GM19239 (cell line): Measurements from ENCODE around the gene C5orf34.
A peak's percentile ranks its signal among the peaks of the same experiment; 100 is the strongest.
"Not testable (repeated sequence)": the region's sequence is repeated elsewhere in the genome, so short reads cannot be mapped to it uniquely, and the experiment has no call there.

ENCODE experiments used
- DNase-seq: peaks from one replicate; pipeline ENCODE4 v3.0.0; 2011; ENCODE audit warnings: low spot score; ENCODE audit not compliant: insufficient read length
- FAIRE-seq: peaks from 2 replicates; lab custom pipeline; 2011; peaks lifted over from hg19 to GRCh38; lab: Jason Lieb, UNC

Gene C5orf34, protein sequence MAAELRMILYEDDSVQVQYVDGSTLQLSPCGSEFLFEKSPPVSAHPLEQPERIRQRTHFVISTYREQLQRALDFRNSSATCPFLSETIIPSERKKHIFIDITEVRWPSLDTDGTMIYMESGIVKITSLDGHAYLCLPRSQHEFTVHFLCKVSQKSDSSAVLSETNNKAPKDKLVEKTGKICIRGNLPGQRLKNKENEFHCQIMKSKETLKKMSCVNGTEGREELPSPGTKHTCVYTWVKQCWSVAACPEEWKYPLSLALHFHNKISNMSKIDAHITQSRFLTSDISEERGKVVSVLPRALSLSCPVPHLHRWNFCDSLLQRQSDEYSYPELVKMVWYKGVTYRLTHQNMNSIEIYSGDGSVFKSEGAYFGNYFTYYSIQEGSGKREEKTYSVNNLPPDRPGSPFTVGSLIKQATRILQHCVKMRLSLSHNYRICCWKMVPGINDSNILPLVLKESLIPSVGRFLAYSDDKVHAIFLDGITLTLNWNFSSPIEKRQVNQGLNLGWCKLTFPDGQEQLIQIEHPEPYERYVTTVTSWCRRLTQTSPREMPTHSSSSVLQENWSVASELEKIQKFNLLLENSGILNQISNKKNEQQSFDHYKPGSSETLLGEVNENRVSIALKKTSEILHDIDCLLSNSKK

DNA sequence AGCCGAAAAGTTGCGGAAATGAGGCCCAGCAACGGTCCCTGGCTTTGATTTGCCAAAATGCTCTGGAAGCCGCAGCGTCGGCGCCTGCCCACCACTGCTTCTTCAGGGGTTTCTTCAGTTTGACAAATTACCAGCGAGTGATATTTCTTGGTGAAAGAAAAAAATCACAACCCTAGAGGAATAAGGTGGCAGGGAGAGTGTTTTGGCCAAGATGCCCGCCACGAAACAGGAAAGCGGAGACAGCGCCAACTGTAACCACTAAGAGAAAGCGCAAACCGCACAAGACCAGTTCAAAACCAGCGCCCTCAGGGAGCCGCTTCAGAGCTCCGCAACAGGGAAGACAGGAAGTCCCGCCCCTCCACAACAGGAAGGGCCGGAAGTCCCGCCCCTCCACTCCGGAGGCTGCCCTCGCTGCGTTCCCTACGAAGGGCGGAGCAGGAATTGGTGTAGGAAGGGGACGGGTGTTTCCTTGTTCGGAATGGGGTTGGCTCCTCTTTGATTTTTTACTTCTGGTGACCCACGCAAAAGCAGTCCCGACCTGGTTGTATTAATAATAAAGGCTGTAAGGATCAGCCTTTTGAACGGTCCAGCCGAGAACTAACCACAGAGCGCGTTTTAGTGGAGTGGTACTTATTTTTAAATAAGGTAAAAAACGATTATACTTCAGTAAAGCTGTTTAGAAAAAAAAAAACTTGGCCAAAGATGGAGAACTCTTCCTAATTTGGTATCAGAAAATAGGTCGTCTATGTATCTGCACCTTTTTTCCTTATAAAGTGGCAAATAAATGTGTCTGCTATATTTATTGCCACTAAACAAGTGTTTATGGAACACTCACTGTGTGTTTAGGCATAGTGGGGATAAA, at the start of gene C5orf34:
TSS of gene C5orf34 (minus strand) at position 333 of the 862 bp plus-strand sequence. CDS start 5,809 bp downstream, outside the sequence.
- FAIRE-seq, result peak; percentile 93
- DNase-seq, result peak; percentile 97

GRCh38 chr5:43564289-43564850, 49.4 kb upstream of the C5orf34 start:
- no peak for FAIRE-seq
- DNase-seq, result no peak

- no peak for FAIRE-seq
- no peak for DNase-seq
These were observed 48.4 kb upstream of the C5orf34 start for GRCh38 chr5:43563321-43563720.

- DNase-seq (no peak), FAIRE-seq (no peak)
These were observed 46.4 kb upstream of the C5orf34 start for GRCh38 chr5:43561356-43561755.

GRCh38 chr5:43560128-43560527, 45.2 kb upstream of the C5orf34 start:
- FAIRE-seq, result no peak
- DNase-seq, result no peak

DNA sequence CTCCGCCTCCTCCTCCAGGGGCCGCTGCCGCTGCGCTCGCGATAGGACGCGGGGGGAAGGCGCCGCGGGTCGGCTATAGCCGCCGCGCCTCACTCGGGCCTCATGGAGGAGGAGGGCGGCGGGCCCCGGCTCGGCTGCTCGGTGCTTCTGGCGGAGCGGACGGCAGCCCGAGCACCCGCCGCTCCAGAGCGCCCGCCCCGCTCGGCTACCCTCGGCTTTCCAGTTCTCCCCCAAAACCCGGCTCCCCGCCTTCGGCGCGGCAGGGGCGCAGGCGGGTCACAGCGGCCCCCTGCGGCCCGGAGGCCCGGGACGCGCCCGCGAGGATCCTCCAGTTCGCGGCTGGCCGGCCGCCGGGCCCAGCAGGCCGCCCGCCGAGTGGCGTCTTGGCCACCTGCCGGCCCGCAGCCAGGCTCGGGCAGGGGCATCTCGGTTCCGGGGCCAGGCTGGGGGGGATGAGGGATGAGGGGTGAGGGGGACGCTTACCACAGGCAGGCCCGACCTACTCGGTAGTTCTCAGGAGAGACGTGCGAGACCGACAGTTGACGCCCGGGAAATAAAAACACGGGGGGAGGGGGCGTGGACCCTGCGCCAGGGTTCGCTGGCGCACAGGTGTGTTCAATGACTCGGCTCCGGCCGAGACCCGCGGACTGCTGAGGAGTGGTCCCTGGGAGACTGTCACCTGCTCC, 42.1 kb upstream of the C5orf34 start, which contains the start of gene PAIP1:
TSS of gene PAIP1 (minus strand) at position 221 of the 686 bp plus-strand sequence. CDS start 231 bp downstream, outside the sequence.
- DNase-seq (peak; percentile 79), FAIRE-seq (peak; percentile 87)

- FAIRE-seq, DNase-seq: not testable (repeated sequence)
These were observed 41.6 kb upstream of the C5orf34 start for GRCh38 chr5:43556607-43556856.

- FAIRE-seq, result peak; percentile 78
- peak; percentile 14 for DNase-seq
These were observed 41.1 kb upstream of the C5orf34 start for GRCh38 chr5:43555895-43556606.

DNA sequence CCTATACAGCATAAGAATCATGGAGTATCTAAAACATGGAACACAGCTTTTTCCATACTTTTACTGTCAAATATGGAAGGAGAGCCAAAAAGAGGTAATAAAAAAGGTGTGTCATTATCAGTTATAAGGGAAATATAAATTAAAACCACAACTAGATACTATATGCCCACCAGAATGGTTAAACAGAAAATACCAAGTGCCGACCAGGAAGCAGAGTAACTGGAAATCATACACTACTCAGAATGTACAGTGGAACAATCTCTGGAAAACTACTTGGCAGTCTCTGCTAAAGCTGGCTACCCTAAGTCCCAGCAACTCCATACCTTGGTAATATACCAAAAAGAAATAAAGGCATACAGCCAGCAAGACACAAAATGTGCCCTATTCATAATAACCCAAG, 39.5 kb upstream of the C5orf34 start:
- no peak for DNase-seq
- no peak for FAIRE-seq

DNA sequence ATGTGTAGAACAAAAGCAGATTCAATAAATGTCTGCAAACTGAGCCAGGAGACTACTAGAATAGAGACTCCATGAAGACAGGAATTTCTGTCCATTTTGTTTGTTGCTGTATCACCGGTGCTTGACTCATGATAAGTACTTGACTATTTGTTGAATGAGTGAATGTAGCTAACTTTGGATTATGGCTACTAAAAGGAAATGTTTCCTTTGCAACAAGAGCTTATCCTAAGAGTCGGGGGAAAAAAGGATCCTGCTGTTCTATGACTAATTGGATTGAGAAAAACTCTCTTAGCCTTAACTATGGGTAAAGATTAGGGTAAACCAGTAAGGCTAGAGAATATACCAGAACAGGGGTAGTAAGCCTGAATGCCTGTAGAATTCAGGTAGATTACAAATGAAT, 38.4 kb upstream of the C5orf34 start:
- no peak for FAIRE-seq
- DNase-seq, result no peak

DNA sequence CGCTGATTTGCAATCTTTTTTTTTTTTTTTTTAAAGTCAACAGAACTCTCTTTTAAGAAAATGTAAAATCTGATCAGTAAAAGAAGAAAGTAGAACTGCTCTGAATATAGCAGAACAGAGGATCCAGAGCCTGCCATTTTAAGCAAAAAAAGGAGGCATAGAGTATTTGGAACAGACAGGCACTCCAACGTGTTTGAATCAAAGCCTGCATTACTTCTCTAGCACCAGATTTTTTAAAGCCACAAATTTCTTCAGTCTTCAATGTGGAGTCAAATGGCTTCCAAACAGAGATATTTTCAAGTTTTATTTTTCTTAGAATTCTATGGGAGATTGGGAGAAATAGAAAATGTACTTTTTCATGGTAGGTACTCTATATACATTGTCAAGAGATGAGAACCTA, 36.8 kb upstream of the C5orf34 start:
- DNase-seq (no peak), FAIRE-seq (no peak)

DNA sequence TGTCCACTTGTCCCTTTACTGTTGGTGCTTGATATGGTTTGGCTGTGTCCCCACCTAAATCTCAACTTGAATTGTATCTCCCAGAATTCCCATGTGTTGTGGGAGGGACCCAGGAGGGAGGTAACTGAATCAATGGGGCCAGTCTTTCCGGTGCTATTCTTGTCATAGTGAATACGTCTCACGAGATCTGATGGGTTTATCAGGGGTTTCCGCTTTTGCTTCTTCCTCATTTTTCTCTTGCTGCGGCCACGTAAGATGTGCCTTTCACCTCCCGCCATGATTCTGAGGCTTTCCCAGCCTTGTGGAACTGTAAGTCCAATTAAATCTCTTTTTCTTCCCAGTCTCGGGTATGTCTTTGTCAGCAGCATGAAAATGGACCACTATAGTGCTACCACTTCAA, 34.3 kb upstream of the C5orf34 start:
- not testable (repeated sequence) for FAIRE-seq, DNase-seq

GRCh38 chr5:43548358-43548757, 33.4 kb upstream of the C5orf34 start:
- no peak for FAIRE-seq
- DNase-seq, result no peak

GRCh38 chr5:43547532-43547931, 32.6 kb upstream of the C5orf34 start:
- no peak for DNase-seq
- no peak for FAIRE-seq

GRCh38 chr5:43543434-43543833, 28.5 kb upstream of the C5orf34 start:
- FAIRE-seq (no peak), DNase-seq (no peak)

GRCh38 chr5:43540746-43541145, 25.8 kb upstream of the C5orf34 start:
- DNase-seq, result no peak
- no peak for FAIRE-seq

- DNase-seq, result no peak
- no peak for FAIRE-seq
These were observed 22.0 kb upstream of the C5orf34 start for GRCh38 chr5:43536972-43537371.

DNA sequence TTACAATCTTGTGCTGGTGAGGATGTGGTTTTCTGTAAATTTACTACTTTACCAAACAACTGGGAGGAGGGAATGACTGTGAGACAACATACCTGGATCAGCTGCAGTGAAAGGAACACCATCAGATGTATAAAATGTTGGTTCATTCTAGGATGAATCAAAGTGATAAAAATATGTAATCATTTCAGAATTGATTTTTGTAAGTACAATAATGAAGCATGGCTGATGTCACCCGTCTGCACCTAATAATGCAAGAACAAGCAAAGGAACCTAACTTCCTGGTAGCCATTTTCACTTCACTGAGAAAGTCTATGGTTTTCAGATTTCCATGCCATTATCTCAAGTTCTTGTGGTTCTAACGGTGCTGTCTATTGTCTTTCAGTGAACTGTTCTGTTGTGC, 18.7 kb upstream of the C5orf34 start:
- no peak for FAIRE-seq
- DNase-seq, result no peak

DNA sequence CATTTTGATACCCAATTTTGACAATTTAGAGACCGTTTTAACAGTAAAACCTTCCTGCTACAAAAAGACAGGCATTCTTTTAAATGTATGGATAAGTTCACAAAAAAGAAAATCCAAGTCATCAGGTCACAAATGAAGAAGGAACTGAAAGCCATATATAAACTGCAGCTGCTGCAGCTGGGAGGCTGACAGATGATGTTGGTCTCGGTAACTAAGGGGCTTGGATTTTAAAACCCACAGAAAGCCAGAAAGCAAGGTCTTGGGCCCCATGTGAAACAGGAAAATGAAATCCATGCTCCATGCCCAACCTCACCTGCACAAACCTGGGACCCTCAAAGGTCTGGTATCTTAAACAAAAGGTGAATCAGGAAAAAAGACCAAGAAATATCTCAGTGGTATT, 15.7 kb upstream of the C5orf34 start:
- DNase-seq, result no peak
- FAIRE-seq, result no peak
